Prostate gland (tissue), 2 donors: ENCODE data around the gene CFAP46. TPM values are rescaled to one million over a fixed set of nuclear protein-coding genes. Genes with fewer than 3 reads are reported as not detected.

Experiments
- DNase-seq: peaks from one replicate; pipeline ENCODE4 v3.0.0-alpha.2; 2019; ENCODE audit warnings: low spot score
- H3K27ac ChIP-seq, 2 donors: fragments of 200-600 bp; sonication (generic); 2 replicates each; pipeline ENCODE4 v1.5.1; 2017 to 2019
- H3K27me3 ChIP-seq: fragments of 200-600 bp; sonication (generic); replicated peaks from 2 replicates; pipeline ENCODE4 v1.5.1; 2019; ENCODE audit not compliant: insufficient read depth
- H3K36me3 ChIP-seq, 2 donors: fragments of 200-600 bp; sonication (generic); 1 replicate in 1 of 2; 2 replicates in 1 of 2; pipeline versions ENCODE4 v1.5.1 to v1.8.1; 2017 to 2019
- H3K4me1 ChIP-seq: fragments of 200-600 bp; sonication (generic); replicated peaks from 2 replicates; pipeline ENCODE4 v1.5.1; 2019
- H3K4me3 ChIP-seq, 2 donors: fragments of 200-600 bp; sonication (generic); 2 replicates each; pipeline ENCODE4 v1.5.1; 2017 to 2019
- H3K9me3 ChIP-seq: fragments of 200-600 bp; sonication (generic); 2 replicates; pipeline ENCODE4 v1.5.1; 2017
- POLR2A ChIP-seq: fragments of 450-650 bp; IDR thresholded peaks from one replicate; pipeline ENCODE4 v1.6.1; 2016; ENCODE audit warnings: antibody characterized with exemption, mild to moderate bottlenecking
- POLR2AphosphoS5 ChIP-seq: sonication (generic); formaldehyde crosslinking; IDR thresholded peaks from one replicate; pipeline ENCODE4 v1.6.1; 2017; ENCODE audit warnings: antibody characterized with exemption
- WGBS: methylation state at CpG from one replicate; pipeline ENCODE4 v1.1.5; 2018; 5-methylcytosine and 5-hydroxymethylcytosine counted together
- intact Hi-C: fragments of 100-400 bp; cut with DNase I; formaldehyde crosslinking; loops from one replicate; pipeline ENCODE4 v1.14.2; 2022
- total RNA-seq, 2 donors: library from RNA; depleted of rRNA; stranded (reverse); fragments of >200 nt; gene quantifications; one replicate each; pipeline ENCODE4 v1.1.0, GENCODE V29; 2016
- TF ChIP-seq, protein P1 (sequence below), 4 experiments: fragments of 200-600 bp in 2 of 4; fragments of 450-650 bp in 2 of 4; sonication (generic) in 2 of 4; IDR thresholded peaks; 1 replicate in 3 of 4; 2 replicates in 1 of 4; pipeline ENCODE4 v1.5.1; 2016 to 2019; ENCODE audit warnings: antibody characterized with exemption in 4 of 4, mild to moderate bottlenecking in 2 of 4, moderate library complexity in 2 of 4

The CFAP46 gene
- total RNA-seq, 2 donors from 2014 or later = 1.4 to 9.3 TPM

DNA sequence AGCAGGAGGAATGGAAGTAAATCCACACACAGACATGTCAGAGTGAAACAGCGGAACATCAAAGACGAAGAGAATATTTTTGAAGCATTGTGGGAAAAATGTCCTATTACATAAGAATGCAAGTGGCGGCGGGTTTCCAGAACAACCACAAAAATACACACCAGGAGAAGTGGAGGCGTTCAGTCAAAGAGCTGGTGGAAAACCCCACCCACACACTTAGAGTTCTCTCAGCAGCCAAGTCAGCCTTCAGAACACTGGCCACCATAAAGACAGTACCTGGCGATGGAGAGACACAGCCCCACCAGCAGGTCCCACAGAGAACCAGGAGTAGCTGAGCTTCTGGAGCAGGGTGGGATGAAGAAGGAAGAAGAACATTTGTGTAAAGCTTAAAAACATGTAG lies 180.1 kb downstream of the CFAP46 start:
- H3K4me3 ChIP-seq = no peak overlapping the region
- no peaks in the 10 kb centered on the region for H3K27me3 ChIP-seq
- TF ChIP-seq POLR2A (no peak), POLR2AphosphoS5 (no peak)
- TF ChIP-seq, protein P1, sequence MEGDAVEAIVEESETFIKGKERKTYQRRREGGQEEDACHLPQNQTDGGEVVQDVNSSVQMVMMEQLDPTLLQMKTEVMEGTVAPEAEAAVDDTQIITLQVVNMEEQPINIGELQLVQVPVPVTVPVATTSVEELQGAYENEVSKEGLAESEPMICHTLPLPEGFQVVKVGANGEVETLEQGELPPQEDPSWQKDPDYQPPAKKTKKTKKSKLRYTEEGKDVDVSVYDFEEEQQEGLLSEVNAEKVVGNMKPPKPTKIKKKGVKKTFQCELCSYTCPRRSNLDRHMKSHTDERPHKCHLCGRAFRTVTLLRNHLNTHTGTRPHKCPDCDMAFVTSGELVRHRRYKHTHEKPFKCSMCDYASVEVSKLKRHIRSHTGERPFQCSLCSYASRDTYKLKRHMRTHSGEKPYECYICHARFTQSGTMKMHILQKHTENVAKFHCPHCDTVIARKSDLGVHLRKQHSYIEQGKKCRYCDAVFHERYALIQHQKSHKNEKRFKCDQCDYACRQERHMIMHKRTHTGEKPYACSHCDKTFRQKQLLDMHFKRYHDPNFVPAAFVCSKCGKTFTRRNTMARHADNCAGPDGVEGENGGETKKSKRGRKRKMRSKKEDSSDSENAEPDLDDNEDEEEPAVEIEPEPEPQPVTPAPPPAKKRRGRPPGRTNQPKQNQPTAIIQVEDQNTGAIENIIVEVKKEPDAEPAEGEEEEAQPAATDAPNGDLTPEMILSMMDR (IDR thresholded peaks at IDR 0.05) = no peak
- H3K36me3 ChIP-seq = peaks cover 0 to 4% of the 10 kb centered on the region in 2 donors
- H3K4me1 ChIP-seq = no peaks in the 10 kb centered on the region
- no peak for DNase-seq
- H3K27ac ChIP-seq = no peak overlapping the region
- H3K9me3 ChIP-seq = no peaks in the 10 kb centered on the region
- 92% methylated on average over 6 of the region's 6 CpGs for WGBS
- intact Hi-C loops = no loop called here

DNA sequence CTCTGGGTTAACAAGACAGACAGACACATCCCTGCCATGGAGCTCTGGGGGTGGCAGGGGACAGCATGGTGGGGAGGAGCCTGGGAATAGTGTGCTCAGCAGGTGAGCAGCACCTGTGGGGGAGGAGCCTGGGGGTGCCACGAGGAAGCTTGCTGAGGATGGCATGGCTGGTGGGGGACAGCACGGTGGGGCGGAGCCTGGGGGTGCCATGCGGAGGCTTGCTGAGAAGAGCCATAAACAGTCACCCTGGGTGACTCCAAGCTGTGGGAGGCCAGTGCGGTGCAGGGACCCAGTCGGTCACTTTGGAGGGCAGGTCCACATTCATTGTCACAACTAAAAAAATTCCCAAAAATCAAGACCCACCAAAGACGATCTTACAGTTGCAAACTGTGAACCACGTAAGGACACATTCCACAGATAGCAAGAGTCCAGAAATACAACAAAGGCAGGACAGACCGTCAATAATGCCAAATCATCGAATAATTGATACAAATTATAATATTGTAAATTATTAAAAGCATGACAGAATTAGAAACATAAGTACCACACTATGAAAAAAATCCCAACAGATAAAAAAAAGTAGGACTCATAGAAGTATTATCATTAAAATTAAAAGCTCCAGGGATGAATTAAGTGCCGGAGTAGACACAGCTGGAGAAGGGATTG lies 180.8 kb downstream of the CFAP46 start:
- no peak for DNase-seq
- Histone ChIP-seq H3K27me3 (no peaks in the 10 kb centered on the region), H3K27ac (no peak overlapping the region), H3K4me3 (no peak overlapping the region), H3K4me1 (no peaks in the 10 kb centered on the region), H3K36me3 (peaks cover 0 to 4% of the 10 kb centered on the region in 2 donors), H3K9me3 (no peaks in the 10 kb centered on the region)
- TF ChIP-seq, protein P1 (IDR thresholded peaks at IDR 0.05) = no peak
- intact Hi-C loops = no loop called here
- 94% methylated on average over 11 of the region's 11 CpGs for WGBS

DNA sequence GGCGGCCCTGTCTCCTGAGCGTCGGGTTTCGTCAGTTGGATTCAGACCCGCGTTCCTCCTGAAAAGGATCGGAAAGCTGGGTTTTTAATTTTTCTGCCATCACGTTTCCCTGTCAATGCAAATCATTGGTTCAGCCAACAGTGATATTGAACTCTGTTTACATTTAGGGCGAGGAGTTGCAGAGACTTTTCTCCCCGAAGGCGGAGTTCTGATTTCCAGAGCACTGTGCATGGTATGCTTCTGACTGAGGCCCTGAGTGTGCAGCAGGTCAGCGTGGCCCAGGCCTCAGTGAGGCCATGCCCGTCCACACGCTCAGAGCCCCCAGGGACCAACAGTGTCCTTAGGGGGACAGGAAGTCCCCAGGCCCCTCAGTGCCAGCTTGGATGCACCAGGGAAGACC lies 183.5 kb downstream of the CFAP46 start:
- H3K27ac ChIP-seq = no peak overlapping the region
- H3K36me3 ChIP-seq = peaks cover 0 to 8% of the 10 kb centered on the region in 2 donors
- DNase-seq = no peak
- H3K4me3 ChIP-seq = no peak overlapping the region
- no peaks in the 10 kb centered on the region for H3K4me1 ChIP-seq
- intact Hi-C loops = no loop called here
- TF ChIP-seq POLR2AphosphoS5 (no peak), POLR2A (no peak)
- TF ChIP-seq, protein P1 (IDR thresholded peaks at IDR 0.05) = no peak
- no peaks in the 10 kb centered on the region for H3K27me3 ChIP-seq
- no peaks in the 10 kb centered on the region for H3K9me3 ChIP-seq
- WGBS = 89% methylated on average over 14 of the region's 14 CpGs

Other genes starting within 250 kb of the CFAP46 start
- gene NKX6-2, start 156.4 kb downstream of the CFAP46 start, total RNA-seq = 1 to 10 TPM in 1 of 2 donors, not detected in 1; 5.0 TPM
- gene ADGRA1, start 145.4 kb upstream of the CFAP46 start, total RNA-seq = under 1 TPM; 0.14 to 0.23 TPM
- 10 to 100 TPM in 1 of 2 donors, 1 to 10 TPM in 1; 1.5 to 10.8 TPM for gene KNDC1, start 217.6 kb upstream of the CFAP46 start, total RNA-seq